Measurements from ENCODE around the gene ARHGAP31.
A peak's percentile ranks its signal among the peaks of the same experiment; 100 is the strongest.

The ARHGAP31 gene

DNA sequence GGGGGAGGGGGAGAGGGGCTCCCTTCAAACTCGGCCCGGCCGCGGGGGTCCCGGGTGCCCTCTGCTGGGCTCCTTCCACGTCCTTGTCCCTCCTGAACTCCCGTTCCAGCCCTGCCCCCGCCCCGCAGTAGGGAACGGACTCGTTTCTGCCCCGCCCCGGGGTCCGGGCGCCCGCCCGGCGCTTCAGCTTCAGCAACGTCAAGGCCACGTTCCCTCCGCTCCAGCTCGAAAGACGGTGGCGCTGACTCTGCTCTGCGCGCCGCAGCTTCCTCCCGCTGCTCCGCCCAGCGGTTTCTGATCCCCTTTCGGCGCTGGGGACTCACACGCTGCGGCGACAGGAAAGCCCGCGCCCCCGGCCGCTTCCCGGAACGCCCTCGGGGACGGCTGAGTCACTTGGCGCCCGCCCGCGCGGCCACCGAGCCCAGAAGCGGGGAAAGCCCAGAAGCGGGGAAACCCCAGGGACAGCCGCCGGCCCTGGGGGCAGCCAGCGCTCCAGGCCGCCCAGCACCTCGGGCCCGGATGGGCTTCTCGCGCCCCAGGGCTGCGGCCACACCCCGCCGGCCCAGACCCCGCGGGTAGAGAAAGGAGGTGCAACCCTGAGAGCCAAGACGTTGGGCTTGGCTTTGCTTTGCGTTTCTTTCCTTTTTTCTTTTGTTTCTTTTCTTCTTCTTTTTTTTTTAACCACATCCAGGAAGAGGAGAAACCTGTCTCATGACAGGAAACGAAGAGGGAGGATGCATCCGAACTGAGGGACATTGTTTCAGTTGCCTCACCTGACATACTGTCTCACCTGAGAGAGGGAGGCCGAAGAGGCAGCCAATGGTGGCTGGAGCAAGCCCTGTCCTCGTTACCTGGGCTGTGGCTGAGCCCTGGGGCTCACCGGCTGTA is 28.9 kb downstream of the ARHGAP31 start:
- peak; percentile 57 for DNase-seq (ENCODE audit: low read depth, low spot score)
- peak overlapping the region; percentile 83 for H3K9ac ChIP-seq (ENCODE audit: insufficient read length, low read depth)
- H3K9me3 ChIP-seq (ENCODE audit: insufficient read depth, low read length): no peaks in the 10 kb centered on the region
- TF ChIP-seq SUZ12 (IDR thresholded peaks at IDR 0.05; ENCODE audit: extremely low read depth, insufficient read depth, insufficient read length): no peak
- TF ChIP-seq YY1 (IDR thresholded peaks at IDR 0.05; ENCODE audit: insufficient read depth, insufficient read length): no peak
- TF ChIP-seq ZNF274 (IDR thresholded peaks at IDR 0.05; ENCODE audit: low read depth, low read length): no peak
- H3K4me1 ChIP-seq (ENCODE audit: insufficient read depth, insufficient read length): no peaks in the 10 kb centered on the region
- peak overlapping the region; percentile 53 for H3K4me3 ChIP-seq (ENCODE audit: insufficient read length, low read depth)
- no peaks in the 10 kb centered on the region for H3K36me3 ChIP-seq (ENCODE audit: insufficient read depth, insufficient read length, low read length)
- peaks cover 6% of the 10 kb centered on the region for H3K27me3 ChIP-seq (ENCODE audit: insufficient read depth, insufficient read length)

DNA sequence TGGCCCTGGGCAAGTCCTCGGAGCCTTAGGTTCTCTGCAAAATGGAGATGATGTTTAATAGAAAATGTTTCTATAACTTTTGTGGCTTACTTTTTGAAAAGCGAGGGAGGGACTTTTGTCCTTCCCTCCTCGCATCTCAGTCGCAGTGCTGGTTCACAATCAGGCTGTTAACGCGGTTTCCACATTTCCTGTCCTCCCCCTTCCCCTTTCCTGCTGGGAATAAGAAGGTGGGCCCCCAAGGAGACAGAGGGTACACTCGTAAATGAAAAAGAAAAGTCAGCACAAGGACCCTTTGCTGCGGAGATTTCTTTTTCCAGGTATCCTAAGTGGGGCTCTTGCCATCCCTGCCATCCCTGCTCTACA is 29.5 kb downstream of the ARHGAP31 start:
- DNase-seq (ENCODE audit: low read depth, low spot score): no peak
- Histone ChIP-seq H3K4me3 (ENCODE audit: insufficient read length, low read depth) (peak overlapping the region; percentile 53), H3K27me3 (ENCODE audit: insufficient read depth, insufficient read length) (peaks cover 6% of the 10 kb centered on the region), H3K9me3 (ENCODE audit: insufficient read depth, low read length) (no peaks in the 10 kb centered on the region), H3K4me1 (ENCODE audit: insufficient read depth, insufficient read length) (no peaks in the 10 kb centered on the region), H3K36me3 (ENCODE audit: insufficient read depth, insufficient read length, low read length) (no peaks in the 10 kb centered on the region), H3K9ac (ENCODE audit: insufficient read length, low read depth) (peak overlapping the region; percentile 83)
- TF ChIP-seq YY1 (IDR thresholded peaks at IDR 0.05; ENCODE audit: insufficient read depth, insufficient read length): no peak
- TF ChIP-seq ZNF274 (IDR thresholded peaks at IDR 0.05; ENCODE audit: low read depth, low read length): no peak
- no peak for TF ChIP-seq SUZ12 (IDR thresholded peaks at IDR 0.05; ENCODE audit: extremely low read depth, insufficient read depth, insufficient read length)

DNA sequence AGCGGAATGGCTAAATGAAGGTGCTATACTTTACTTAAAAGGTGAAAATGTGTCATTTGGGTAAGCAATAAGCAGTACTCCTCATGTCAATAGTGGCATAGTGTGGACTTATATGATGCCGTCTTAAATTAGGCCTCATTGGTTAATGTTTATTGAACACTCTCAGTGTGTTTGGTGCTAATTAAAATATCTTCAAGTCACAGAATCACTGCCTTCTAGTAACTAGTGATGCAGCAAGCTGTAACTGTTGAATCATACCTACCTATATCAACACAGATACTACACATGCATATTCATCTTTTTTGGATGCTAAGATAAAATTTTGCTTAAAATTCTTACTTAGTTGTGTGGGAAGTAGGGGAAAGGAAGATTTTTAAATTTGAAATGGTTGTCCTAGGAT is 30.7 kb downstream of the ARHGAP31 start:
- Histone ChIP-seq H3K4me1 (ENCODE audit: insufficient read depth, insufficient read length) (no peaks in the 10 kb centered on the region), H3K9me3 (ENCODE audit: insufficient read depth, low read length) (no peaks in the 10 kb centered on the region), H3K36me3 (ENCODE audit: insufficient read depth, insufficient read length, low read length) (no peaks in the 10 kb centered on the region), H3K4me3 (ENCODE audit: insufficient read length, low read depth) (no peak overlapping the region), H3K9ac (ENCODE audit: insufficient read length, low read depth) (no peak overlapping the region), H3K27me3 (ENCODE audit: insufficient read depth, insufficient read length) (peaks cover 6% of the 10 kb centered on the region)
- no peak for TF ChIP-seq SUZ12 (IDR thresholded peaks at IDR 0.05; ENCODE audit: extremely low read depth, insufficient read depth, insufficient read length)
- TF ChIP-seq ZNF274 (IDR thresholded peaks at IDR 0.05; ENCODE audit: low read depth, low read length): no peak
- TF ChIP-seq YY1 (IDR thresholded peaks at IDR 0.05; ENCODE audit: insufficient read depth, insufficient read length): no peak
- DNase-seq (ENCODE audit: low read depth, low spot score): no peak

DNA sequence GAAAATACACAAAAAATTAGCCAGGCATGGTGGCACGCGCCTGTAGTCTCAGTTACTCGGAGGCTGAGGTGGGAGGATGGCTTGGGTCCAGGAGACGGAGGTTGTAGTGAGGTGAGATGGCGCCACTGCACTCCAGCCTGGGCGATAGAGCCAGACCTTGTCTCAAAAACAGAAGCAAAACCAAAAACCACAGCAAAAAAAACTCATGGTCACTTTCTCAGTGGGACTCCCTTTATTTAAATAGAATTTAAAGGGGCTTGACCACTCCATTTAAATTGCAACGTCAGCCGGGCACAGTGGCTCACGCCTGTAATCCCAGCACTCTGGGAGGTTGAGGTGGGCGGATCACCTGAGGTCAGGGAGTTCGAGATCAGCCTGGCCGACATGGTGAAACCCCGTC is 32.8 kb downstream of the ARHGAP31 start:
- Histone ChIP-seq H3K9ac (ENCODE audit: insufficient read length, low read depth) (no peak overlapping the region), H3K4me3 (ENCODE audit: insufficient read length, low read depth) (no peak overlapping the region), H3K4me1 (ENCODE audit: insufficient read depth, insufficient read length) (no peaks in the 10 kb centered on the region), H3K36me3 (ENCODE audit: insufficient read depth, insufficient read length, low read length) (no peaks in the 10 kb centered on the region), H3K27me3 (ENCODE audit: insufficient read depth, insufficient read length) (peaks cover 6% of the 10 kb centered on the region), H3K9me3 (ENCODE audit: insufficient read depth, low read length) (no peaks in the 10 kb centered on the region)
- DNase-seq (ENCODE audit: low read depth, low spot score): no peak
- TF ChIP-seq ZNF274 (IDR thresholded peaks at IDR 0.05; ENCODE audit: low read depth, low read length): no peak
- no peak for TF ChIP-seq YY1 (IDR thresholded peaks at IDR 0.05; ENCODE audit: insufficient read depth, insufficient read length)
- TF ChIP-seq SUZ12 (IDR thresholded peaks at IDR 0.05; ENCODE audit: extremely low read depth, insufficient read depth, insufficient read length): no peak

DNA sequence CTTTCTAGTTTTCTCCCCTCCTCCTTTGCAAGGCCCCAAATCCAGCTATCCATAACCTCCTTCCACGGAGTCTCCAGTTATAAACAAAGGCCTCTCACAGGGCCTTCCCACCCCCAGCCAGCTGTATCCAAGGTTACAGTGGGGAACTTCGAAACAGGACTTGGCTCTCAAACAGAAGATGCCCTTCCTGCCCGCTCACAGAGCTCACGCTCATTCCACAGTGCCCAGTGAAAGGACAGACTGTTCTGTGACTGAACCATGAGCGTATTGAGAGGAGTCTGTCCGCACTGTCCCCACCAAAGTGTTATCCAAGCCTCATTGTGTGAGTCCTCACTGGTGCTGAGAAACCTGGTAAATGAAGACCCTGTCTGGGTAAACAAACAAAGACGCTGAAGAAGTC is 35.4 kb downstream of the ARHGAP31 start:
- Histone ChIP-seq H3K4me1 (ENCODE audit: insufficient read depth, insufficient read length) (no peaks in the 10 kb centered on the region), H3K9ac (ENCODE audit: insufficient read length, low read depth) (no peak overlapping the region), H3K9me3 (ENCODE audit: insufficient read depth, low read length) (no peaks in the 10 kb centered on the region), H3K27me3 (ENCODE audit: insufficient read depth, insufficient read length) (no peaks in the 10 kb centered on the region), H3K36me3 (ENCODE audit: insufficient read depth, insufficient read length, low read length) (no peaks in the 10 kb centered on the region), H3K4me3 (ENCODE audit: insufficient read length, low read depth) (no peak overlapping the region)
- TF ChIP-seq YY1 (IDR thresholded peaks at IDR 0.05; ENCODE audit: insufficient read depth, insufficient read length) (no peak), SUZ12 (IDR thresholded peaks at IDR 0.05; ENCODE audit: extremely low read depth, insufficient read depth, insufficient read length) (no peak), ZNF274 (IDR thresholded peaks at IDR 0.05; ENCODE audit: low read depth, low read length) (no peak)
- no peak for DNase-seq (ENCODE audit: low read depth, low spot score)

DNA sequence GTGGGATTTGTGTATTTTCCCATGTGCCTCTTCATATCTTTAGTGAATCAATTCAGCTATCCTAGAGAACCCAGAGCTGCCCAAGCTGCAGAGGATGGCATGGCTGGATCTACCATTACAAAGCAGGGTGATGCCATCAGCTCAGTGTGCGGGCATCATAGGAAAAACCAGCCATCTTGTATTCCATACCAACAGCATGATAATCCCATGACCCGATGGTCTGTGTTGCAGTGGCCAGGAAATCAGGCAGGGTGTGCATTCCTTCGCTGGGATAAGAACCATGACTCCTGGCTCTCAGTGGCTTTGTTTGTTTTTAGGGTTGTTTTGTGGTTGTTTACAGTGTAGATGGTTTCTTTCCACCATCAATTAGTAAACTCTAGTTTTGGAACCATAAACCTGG is 36.0 kb downstream of the ARHGAP31 start:
- no peak for TF ChIP-seq YY1 (IDR thresholded peaks at IDR 0.05; ENCODE audit: insufficient read depth, insufficient read length)
- no peak for TF ChIP-seq SUZ12 (IDR thresholded peaks at IDR 0.05; ENCODE audit: extremely low read depth, insufficient read depth, insufficient read length)
- TF ChIP-seq ZNF274 (IDR thresholded peaks at IDR 0.05; ENCODE audit: low read depth, low read length): no peak
- Histone ChIP-seq H3K27me3 (ENCODE audit: insufficient read depth, insufficient read length) (no peaks in the 10 kb centered on the region), H3K4me3 (ENCODE audit: insufficient read length, low read depth) (no peak overlapping the region), H3K36me3 (ENCODE audit: insufficient read depth, insufficient read length, low read length) (no peaks in the 10 kb centered on the region), H3K9me3 (ENCODE audit: insufficient read depth, low read length) (no peaks in the 10 kb centered on the region), H3K4me1 (ENCODE audit: insufficient read depth, insufficient read length) (no peaks in the 10 kb centered on the region), H3K9ac (ENCODE audit: insufficient read length, low read depth) (no peak overlapping the region)
- no peak for DNase-seq (ENCODE audit: low read depth, low spot score)

DNA sequence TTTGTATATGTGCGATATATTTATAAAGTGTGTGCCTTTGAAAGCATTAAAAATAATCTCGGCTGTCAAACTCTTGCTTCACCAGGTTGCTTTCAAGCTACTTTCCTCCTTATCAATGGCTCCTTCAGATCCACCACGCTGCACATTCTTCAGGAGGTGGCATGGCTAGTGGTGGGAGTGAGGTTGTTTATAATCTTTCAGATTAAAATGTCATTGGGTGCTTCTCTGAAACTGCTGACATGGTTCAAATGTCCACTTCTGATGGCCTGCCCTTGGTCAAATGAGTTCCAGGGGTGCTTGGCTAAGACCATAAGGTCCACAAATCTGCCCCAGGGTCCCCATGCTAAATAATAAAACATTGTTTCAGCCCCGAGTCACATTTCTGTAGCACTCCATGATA is 36.7 kb downstream of the ARHGAP31 start:
- H3K9ac ChIP-seq (ENCODE audit: insufficient read length, low read depth): no peak overlapping the region
- H3K4me3 ChIP-seq (ENCODE audit: insufficient read length, low read depth): no peak overlapping the region
- no peaks in the 10 kb centered on the region for H3K4me1 ChIP-seq (ENCODE audit: insufficient read depth, insufficient read length)
- no peak for TF ChIP-seq SUZ12 (IDR thresholded peaks at IDR 0.05; ENCODE audit: extremely low read depth, insufficient read depth, insufficient read length)
- no peak for TF ChIP-seq YY1 (IDR thresholded peaks at IDR 0.05; ENCODE audit: insufficient read depth, insufficient read length)
- TF ChIP-seq ZNF274 (IDR thresholded peaks at IDR 0.05; ENCODE audit: low read depth, low read length): no peak
- no peaks in the 10 kb centered on the region for H3K27me3 ChIP-seq (ENCODE audit: insufficient read depth, insufficient read length)
- H3K36me3 ChIP-seq (ENCODE audit: insufficient read depth, insufficient read length, low read length): no peaks in the 10 kb centered on the region
- no peaks in the 10 kb centered on the region for H3K9me3 ChIP-seq (ENCODE audit: insufficient read depth, low read length)
- DNase-seq (ENCODE audit: low read depth, low spot score): no peak
